ENCODE results near the gene ICAM1. TPM values are rescaled to one million over a fixed set of nuclear protein-coding genes. Genes with fewer than 3 reads are reported as not detected.

ICAM1 gene
- total and polyA plus RNA-seq, 4 donors, result 4.0 to 43.6 (median 23.6) TPM

DNA sequence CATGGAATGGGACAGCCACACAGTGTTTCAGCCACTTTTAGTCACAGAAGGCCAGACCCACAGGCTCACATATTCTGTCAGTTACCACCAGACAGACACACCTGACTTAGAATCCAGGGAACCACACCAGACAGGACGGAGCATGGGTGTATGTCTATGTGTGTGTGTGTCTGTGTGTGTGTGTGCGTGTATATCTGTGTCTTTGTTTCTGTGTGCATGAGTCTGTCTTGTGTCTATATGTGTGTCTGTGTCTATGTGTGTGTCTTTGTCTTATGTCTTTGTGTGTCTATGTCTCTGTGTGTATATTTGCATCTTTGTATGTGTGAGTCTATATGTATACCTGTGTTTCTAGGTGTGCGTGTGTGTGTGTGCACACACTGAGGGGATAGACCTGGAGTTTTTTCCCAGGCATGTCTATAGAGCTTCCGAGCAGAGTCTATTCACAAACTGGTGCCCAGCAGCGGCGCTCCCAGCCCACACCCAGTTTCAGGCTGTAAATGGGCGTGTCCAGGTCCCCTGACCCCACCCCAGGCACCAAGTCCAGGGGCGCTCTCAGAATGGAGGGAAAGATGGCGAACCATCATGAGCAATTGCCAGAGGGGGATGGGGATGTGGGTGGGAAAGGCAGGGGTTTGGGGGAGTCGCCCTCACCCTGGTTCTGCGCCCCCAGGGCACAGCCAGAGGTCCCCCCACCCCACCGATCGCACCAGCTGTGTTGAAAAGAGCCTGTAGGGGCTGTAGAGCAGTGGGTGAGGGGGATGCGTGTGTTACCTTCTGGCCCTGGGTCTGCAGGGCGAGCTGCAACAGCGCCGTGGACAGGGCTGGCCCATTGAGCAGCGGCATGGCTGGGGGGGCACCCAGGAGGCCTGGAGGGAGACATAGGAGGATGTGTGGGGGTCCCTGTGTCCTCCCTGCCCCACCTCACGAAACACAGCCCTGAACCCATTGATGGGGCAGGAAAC lies 51.2 kb downstream of the ICAM1 start:
- peaks cover 0 to 7% of the 10 kb centered on the region in 2 donors for H3K36me3 ChIP-seq (ENCODE audit: control insufficient read depth in 1 of 2, insufficient read depth in 2 of 2, low read length in 1 of 2)
- ATAC-seq (ENCODE audit: low FRiP score), result no peak
- no peak for DNase-seq

DNA sequence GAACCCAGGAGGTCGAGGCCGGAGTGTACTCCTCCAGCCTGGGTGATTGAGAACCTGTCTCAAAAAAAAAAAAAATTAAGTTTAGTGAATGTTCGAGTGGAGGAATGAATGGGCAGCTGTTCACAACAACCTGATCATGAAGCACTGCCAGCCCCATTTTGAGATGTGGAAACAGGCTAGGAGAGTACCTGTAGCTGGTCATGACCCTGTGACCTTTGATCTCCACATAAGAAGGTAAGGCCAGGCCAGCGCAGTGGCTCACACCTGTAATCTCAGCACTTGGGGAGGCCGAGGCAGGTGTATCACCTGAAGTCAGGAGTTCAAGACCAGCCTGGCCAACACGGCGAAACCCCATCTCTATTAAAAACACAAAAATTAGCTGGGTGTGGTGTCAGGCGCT lies 54.8 kb downstream of the ICAM1 start:
- H3K4me3 ChIP-seq (ENCODE audit: low read length in 2 of 2), result no peak overlapping the region
- intact Hi-C loops (cut with DNase I), result no loop called here
- peaks cover 0 to 9% of the 10 kb centered on the region in 2 donors for H3K36me3 ChIP-seq (ENCODE audit: control insufficient read depth in 1 of 2, insufficient read depth in 2 of 2, low read length in 1 of 2)
- H3K4me1 ChIP-seq (ENCODE audit: control insufficient read depth in 1 of 2, insufficient read depth in 2 of 2, low read length in 2 of 2), result no peaks in the 10 kb centered on the region
- H3K27me3 ChIP-seq (ENCODE audit: control insufficient read depth in 1 of 2, insufficient read depth in 2 of 2, low read length in 1 of 2), result no peaks in the 10 kb centered on the region
- H3K9me3 ChIP-seq (ENCODE audit: control insufficient read depth, low read length), result no peaks in the 10 kb centered on the region
- DNase-seq (no peak), ATAC-seq (ENCODE audit: low FRiP score) (no peak)
- WGBS, 2 donors, result 87 to 94% methylated on average over 8 of the region's 8 CpGs
- no peak overlapping the region for H3K27ac ChIP-seq (ENCODE audit: low read depth in 1 of 2, low read length in 2 of 2)

More for the DNA sequence above, 51.2 kb downstream of the ICAM1 start:
- Histone ChIP-seq H3K9me3 (ENCODE audit: control insufficient read depth, low read length) (no peaks in the 10 kb centered on the region), H3K4me1 (ENCODE audit: control insufficient read depth in 1 of 2, insufficient read depth in 2 of 2, low read length in 2 of 2) (no peaks in the 10 kb centered on the region), H3K27me3 (ENCODE audit: control insufficient read depth in 1 of 2, insufficient read depth in 2 of 2, low read length in 1 of 2) (no peaks in the 10 kb centered on the region), H3K4me3 (ENCODE audit: low read length in 2 of 2) (no peak overlapping the region), H3K27ac (ENCODE audit: low read depth in 1 of 2, low read length in 2 of 2) (no peak overlapping the region)
- 91% methylated on average over 19 of the region's 19 CpGs for WGBS, 2 donors
- intact Hi-C loops (cut with DNase I), result no loop called here

DNA sequence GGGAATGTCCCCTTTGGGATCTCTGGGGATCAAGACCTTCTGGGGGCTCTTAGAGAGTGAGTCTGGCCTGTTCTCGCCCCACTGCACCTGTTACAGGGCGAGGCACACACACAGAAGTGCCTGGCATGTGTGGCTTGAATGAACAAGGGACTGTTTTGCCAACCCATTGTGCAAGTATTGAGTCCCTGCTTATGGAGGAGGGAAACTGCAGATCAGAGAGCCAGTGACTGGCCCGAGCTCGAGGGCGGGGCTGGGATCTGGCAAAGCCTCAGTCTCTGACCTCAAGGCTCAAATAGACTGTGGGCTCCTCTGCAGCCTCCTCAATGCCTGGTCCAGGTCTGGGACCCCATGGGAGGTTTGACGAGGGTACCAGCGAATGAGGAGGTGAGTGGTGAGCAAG lies 56.9 kb downstream of the ICAM1 start:
- Histone ChIP-seq H3K36me3 (ENCODE audit: control insufficient read depth in 1 of 2, insufficient read depth in 2 of 2, low read length in 1 of 2) (peaks cover 0 to 9% of the 10 kb centered on the region in 2 donors), H3K9me3 (ENCODE audit: control insufficient read depth, low read length) (no peaks in the 10 kb centered on the region), H3K27me3 (ENCODE audit: control insufficient read depth in 1 of 2, insufficient read depth in 2 of 2, low read length in 1 of 2) (no peaks in the 10 kb centered on the region), H3K4me1 (ENCODE audit: control insufficient read depth in 1 of 2, insufficient read depth in 2 of 2, low read length in 2 of 2) (no peaks in the 10 kb centered on the region), H3K4me3 (ENCODE audit: low read length in 2 of 2) (no peak overlapping the region), H3K27ac (ENCODE audit: low read depth in 1 of 2, low read length in 2 of 2) (no peak overlapping the region)
- 87 to 91% methylated on average over 7 of the region's 7 CpGs for WGBS, 2 donors
- intact Hi-C loops (cut with DNase I), result no loop called here
- DNase-seq (no peak), ATAC-seq (ENCODE audit: low FRiP score) (no peak)

DNA sequence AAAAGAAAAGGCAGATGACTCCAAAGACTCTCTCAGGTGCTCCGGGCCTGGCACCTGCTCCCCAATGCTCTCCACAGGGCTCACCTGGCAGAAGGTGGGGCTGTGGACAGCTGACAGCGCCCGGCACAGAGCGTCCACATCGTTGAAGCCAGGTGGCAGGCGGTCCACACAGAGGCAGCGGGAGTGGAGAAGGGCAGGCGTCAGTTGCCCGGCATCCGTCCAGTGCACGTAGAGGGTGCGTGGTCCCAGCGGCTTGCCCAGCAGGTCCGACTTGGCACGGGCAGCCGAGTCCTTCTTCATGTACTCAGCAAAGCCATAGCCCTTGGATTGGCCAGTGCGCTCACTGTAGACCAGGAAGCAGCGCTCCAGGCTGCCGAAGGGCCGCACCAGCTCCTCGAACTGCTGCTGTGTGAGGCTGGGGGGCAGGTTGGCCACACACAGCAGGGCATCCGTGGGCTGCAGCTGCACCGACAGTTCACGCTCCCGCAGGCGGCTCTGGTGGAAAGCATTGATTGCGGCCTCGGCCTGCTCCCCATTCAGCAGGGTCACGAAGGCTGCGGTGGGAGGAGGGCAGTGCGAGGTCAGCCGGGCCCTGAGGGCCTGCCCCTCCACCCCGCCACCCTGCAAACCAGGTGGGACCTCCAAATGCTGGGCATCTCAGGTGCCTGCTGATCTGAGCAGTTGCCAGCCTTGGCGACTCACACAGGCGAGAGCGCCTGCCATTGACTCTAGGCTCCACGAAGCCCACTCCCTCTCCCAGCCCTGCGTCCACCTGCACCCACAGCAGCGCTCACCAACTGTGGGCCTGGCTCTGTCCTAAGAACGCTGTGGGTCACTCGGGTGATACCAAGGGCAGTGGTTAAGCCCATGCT lies 57.9 kb downstream of the ICAM1 start:
- Histone ChIP-seq H3K36me3 (ENCODE audit: control insufficient read depth in 1 of 2, insufficient read depth in 2 of 2, low read length in 1 of 2) (peaks cover 0 to 9% of the 10 kb centered on the region in 2 donors), H3K27ac (ENCODE audit: low read depth in 1 of 2, low read length in 2 of 2) (no peak overlapping the region), H3K9me3 (ENCODE audit: control insufficient read depth, low read length) (no peaks in the 10 kb centered on the region), H3K4me1 (ENCODE audit: control insufficient read depth in 1 of 2, insufficient read depth in 2 of 2, low read length in 2 of 2) (no peaks in the 10 kb centered on the region), H3K27me3 (ENCODE audit: control insufficient read depth in 1 of 2, insufficient read depth in 2 of 2, low read length in 1 of 2) (no peaks in the 10 kb centered on the region), H3K4me3 (ENCODE audit: low read length in 2 of 2) (no peak overlapping the region)
- intact Hi-C loops (cut with DNase I), result no loop called here
- WGBS, 2 donors, result 94 to 96% methylated on average over 41 of the region's 41 CpGs
- DNase-seq (no peak), ATAC-seq (ENCODE audit: low FRiP score) (no peak)

DNA sequence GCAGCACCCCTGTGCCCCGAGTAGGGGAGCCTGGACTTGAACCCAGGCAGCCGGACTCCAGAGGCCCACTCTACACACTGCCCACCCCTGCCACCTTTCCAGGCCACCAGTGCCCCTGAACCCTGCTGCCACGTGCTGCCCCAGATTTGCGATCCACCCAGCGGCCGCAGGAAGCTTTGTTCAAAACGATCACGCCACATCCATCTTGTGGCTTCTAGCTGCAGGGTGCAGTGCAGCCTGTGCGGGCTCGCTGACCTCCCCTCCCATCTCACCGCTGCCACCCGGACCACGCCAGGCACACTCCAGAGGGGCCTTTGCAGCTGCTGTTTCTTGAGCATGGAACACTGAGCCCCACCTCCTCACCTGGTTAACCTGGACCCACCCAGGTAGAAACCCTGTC lies 58.6 kb downstream of the ICAM1 start:
- DNase-seq (no peak), ATAC-seq (ENCODE audit: low FRiP score) (no peak)
- Histone ChIP-seq H3K27me3 (ENCODE audit: control insufficient read depth in 1 of 2, insufficient read depth in 2 of 2, low read length in 1 of 2) (no peaks in the 10 kb centered on the region), H3K9me3 (ENCODE audit: control insufficient read depth, low read length) (no peaks in the 10 kb centered on the region), H3K4me3 (ENCODE audit: low read length in 2 of 2) (no peak overlapping the region), H3K4me1 (ENCODE audit: control insufficient read depth in 1 of 2, insufficient read depth in 2 of 2, low read length in 2 of 2) (no peaks in the 10 kb centered on the region), H3K27ac (ENCODE audit: low read depth in 1 of 2, low read length in 2 of 2) (no peak overlapping the region), H3K36me3 (ENCODE audit: control insufficient read depth in 1 of 2, insufficient read depth in 2 of 2, low read length in 1 of 2) (peaks cover 0 to 6% of the 10 kb centered on the region in 2 donors)
- intact Hi-C loops (cut with DNase I), result no loop called here
- 92 to 97% methylated on average over 13 of the region's 13 CpGs for WGBS, 2 donors

DNA sequence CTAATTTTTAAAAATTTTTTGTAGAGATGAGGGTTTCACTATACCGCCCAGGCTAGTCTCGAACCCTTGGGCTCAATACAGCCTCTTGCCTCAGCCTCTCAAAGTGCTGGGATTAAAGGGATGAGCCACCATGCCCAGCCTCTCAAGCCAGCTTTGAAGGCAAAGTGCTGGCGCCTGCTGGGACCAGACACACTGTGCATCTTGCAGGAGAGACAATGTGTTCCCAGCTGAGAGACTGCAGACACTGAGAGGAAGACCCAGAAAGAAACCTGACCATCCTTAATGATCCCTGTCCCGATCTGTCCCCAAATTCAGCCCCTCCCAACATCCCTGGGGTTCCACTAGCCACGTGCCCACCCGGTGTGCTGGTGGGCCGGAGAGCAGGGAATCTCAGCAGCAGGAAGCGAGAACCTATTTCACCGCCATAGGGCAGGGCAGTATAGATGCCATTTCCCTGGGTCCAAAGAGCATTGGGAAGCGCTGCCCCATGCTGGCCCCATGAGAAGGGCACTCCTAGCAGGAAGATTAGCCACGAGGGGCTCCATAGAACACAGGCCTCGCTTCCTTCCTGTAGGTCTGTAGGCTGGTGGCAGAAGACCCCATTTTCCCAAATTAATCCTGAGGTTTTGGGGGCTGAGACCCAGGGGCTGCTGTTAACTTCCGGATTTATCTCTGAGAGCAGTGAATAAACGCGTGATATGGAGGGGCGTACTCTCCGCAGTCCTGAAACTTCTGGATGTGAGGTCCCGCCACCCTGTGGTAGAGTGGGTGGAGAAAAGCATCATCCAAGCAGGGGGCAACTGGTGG lies 61.4 kb downstream of the ICAM1 start:
- Histone ChIP-seq H3K4me3 (ENCODE audit: low read length in 2 of 2) (peak overlapping the region; percentile 65 to 66), H3K36me3 (ENCODE audit: control insufficient read depth in 1 of 2, insufficient read depth in 2 of 2, low read length in 1 of 2) (peaks cover 0 to 6% of the 10 kb centered on the region in 2 donors), H3K27ac (ENCODE audit: low read depth in 1 of 2, low read length in 2 of 2) (no peak overlapping the region), H3K27me3 (ENCODE audit: control insufficient read depth in 1 of 2, insufficient read depth in 2 of 2, low read length in 1 of 2) (no peaks in the 10 kb centered on the region), H3K4me1 (ENCODE audit: control insufficient read depth in 1 of 2, insufficient read depth in 2 of 2, low read length in 2 of 2) (no peaks in the 10 kb centered on the region), H3K9me3 (ENCODE audit: control insufficient read depth, low read length) (no peaks in the 10 kb centered on the region)
- WGBS, 2 donors, result 27 to 32% methylated on average over 18 of the region's 18 CpGs
- no peak for DNase-seq
- no peak for ATAC-seq (ENCODE audit: low FRiP score)
- intact Hi-C loops (cut with DNase I), result loop anchor here in 1 of 2 donors (5.0 kb wide), 1 partner anchor 55 kb away; no protein-coding TSS in a partner anchor

DNA sequence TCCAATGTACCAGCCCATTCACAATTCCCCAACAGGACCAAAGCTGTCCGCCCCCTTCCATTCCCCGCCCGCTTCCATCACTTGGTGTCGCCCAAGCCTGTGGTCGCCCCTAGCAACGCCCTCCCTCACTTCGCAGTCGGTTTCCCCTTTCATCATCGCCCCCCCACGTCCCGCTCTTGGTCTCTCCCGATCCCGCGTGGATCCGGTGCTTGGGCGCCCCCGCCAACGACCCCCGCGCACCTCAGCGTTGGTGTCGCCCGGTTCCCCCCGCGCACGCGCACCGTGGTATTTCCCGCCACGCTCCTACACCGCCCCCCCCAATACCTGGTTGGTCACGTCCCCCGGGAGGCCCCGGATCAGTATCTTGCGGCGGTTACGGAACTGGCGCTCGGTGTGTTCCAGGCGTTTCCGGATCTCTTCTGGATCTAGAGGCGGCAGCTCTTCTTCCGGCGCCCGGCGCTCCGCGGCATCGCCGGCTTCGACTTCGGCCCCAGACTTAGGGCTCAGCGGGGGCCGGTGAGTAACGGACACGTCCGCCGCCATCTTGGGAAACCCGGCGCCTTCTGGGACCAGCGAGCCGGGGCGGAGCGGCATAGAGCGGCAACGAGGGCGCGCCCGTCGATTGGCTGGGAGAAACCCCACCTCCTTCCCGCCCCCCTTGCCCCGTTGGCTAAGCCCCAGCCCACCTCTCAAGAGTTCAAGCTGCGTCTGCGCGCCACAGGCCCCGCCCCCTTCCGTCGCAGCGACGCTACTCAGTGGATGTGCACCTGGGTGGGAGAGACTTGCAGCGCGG lies 62.2 kb downstream of the ICAM1 start, which contains the start of gene RAVER1:
Gene RAVER1, minus strand, starts transcription at position 565 of the 793 bp plus-strand sequence. Its CDS starts 22 bp downstream, at position 543.
- Histone ChIP-seq H3K36me3 (ENCODE audit: control insufficient read depth in 1 of 2, insufficient read depth in 2 of 2, low read length in 1 of 2) (peaks cover 0 to 4% of the 10 kb centered on the region in 2 donors), H3K27ac (ENCODE audit: low read depth in 1 of 2, low read length in 2 of 2) (peak within 1 kb of the TSS in 1 of 2 donors; percentile 81), H3K9me3 (ENCODE audit: control insufficient read depth, low read length) (no peaks in the 10 kb centered on the region), H3K27me3 (ENCODE audit: control insufficient read depth in 1 of 2, insufficient read depth in 2 of 2, low read length in 1 of 2) (no peaks in the 10 kb centered on the region), H3K4me3 (ENCODE audit: low read length in 2 of 2) (peak within 1 kb of the TSS; percentile 65 to 66), H3K4me1 (ENCODE audit: control insufficient read depth in 1 of 2, insufficient read depth in 2 of 2, low read length in 2 of 2) (no peaks in the 10 kb centered on the region)
- WGBS, 2 donors, result 1% methylated on average over 78 to 82 of the region's 82 CpGs
- ATAC-seq (ENCODE audit: low FRiP score), result peak; percentile 96
- intact Hi-C loops (cut with DNase I), result loop anchor here in 1 of 2 donors (5.0 kb wide), 1 partner anchor 54 kb away; no protein-coding TSS in a partner anchor
- peak; percentile 98 to 99 for DNase-seq
